ENCODE data around the gene FADS3. TPM values are rescaled to one million over a fixed set of nuclear protein-coding genes. Genes with fewer than 3 reads are reported as not detected.
A peak's percentile ranks its signal among the peaks of the same experiment; 100 is the strongest.

Gene FADS3
- total RNA-seq, 2 donors from 2014 or later, result 18.5 to 74.9 TPM

- Histone ChIP-seq H3K27me3 (replicated peaks; ENCODE audit: insufficient read depth) (no peaks in the 10 kb centered on the region), H3K4me1 (replicated peaks) (peaks cover 4% of the 10 kb centered on the region), H3K36me3 (no peaks in the 10 kb centered on the region), H3K4me3 (no peak overlapping the region), H3K27ac (no peak overlapping the region), H3K9me3 (no peaks in the 10 kb centered on the region)
- TF ChIP-seq, protein P1, sequence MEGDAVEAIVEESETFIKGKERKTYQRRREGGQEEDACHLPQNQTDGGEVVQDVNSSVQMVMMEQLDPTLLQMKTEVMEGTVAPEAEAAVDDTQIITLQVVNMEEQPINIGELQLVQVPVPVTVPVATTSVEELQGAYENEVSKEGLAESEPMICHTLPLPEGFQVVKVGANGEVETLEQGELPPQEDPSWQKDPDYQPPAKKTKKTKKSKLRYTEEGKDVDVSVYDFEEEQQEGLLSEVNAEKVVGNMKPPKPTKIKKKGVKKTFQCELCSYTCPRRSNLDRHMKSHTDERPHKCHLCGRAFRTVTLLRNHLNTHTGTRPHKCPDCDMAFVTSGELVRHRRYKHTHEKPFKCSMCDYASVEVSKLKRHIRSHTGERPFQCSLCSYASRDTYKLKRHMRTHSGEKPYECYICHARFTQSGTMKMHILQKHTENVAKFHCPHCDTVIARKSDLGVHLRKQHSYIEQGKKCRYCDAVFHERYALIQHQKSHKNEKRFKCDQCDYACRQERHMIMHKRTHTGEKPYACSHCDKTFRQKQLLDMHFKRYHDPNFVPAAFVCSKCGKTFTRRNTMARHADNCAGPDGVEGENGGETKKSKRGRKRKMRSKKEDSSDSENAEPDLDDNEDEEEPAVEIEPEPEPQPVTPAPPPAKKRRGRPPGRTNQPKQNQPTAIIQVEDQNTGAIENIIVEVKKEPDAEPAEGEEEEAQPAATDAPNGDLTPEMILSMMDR (IDR thresholded peaks at IDR 0.05), result no peak
- TF ChIP-seq POLR2A (IDR thresholded peaks at IDR 0.05), result no peak
- TF ChIP-seq POLR2AphosphoS5 (IDR thresholded peaks at IDR 0.05), result no peak
- DNase-seq (ENCODE audit: low spot score), result no peak
- intact Hi-C loops (cut with DNase I), result loop anchor here (5.0 kb wide), 1 partner anchor 212 kb away; no protein-coding TSS in a partner anchor
- WGBS, result 68% methylated on average over 4 of the region's 4 CpGs
These were observed 4.3 kb upstream of the FADS3 start for GRCh38 chr11:61895718-61896059.

DNA sequence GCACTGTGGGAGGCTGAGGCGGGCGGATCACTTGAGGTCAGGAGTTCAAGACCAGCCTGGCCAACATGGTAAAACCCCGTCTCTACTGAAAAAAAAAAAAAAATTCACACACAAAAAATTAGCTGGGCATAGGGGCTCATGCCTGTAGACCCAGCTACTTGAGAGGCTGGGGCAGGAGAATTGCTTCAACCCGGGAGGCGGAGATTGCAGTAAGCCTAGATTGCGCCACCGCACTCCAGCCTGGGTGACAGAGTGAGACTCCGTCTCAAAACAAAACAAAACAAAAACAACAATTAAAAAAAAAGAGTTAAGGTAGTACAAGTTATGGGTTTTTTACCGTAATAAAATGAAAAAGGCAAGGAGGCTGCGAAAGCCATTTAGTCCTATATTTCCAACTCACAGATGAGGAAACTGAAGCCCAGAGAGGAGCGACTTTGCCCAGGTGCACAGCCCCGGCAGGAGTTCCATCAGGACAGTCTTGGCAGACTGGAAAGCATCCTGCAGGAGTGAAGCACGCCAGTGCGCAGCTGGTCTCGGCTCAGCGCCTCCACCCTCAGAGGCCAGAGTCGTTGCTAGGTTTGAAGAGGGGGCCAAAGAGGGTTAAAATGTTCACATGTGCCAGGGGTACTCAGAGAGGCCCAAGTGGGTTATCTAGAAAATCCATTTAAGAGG lies 3.8 kb upstream of the FADS3 start:
- H3K4me1 ChIP-seq (replicated peaks), result peaks cover 9% of the 10 kb centered on the region
- no peak overlapping the region for H3K27ac ChIP-seq
- H3K4me3 ChIP-seq, result no peak overlapping the region
- TF ChIP-seq POLR2AphosphoS5 (IDR thresholded peaks at IDR 0.05), result no peak
- TF ChIP-seq, protein P1 (IDR thresholded peaks at IDR 0.05), result no peak
- TF ChIP-seq POLR2A (IDR thresholded peaks at IDR 0.05), result no peak
- no peak for DNase-seq (ENCODE audit: low spot score)
- H3K9me3 ChIP-seq, result no peaks in the 10 kb centered on the region
- no peaks in the 10 kb centered on the region for H3K27me3 ChIP-seq (replicated peaks; ENCODE audit: insufficient read depth)
- 91% methylated on average over 17 of the region's 17 CpGs for WGBS
- intact Hi-C loops (cut with DNase I), result loop anchor here (5.0 kb wide), 1 partner anchor 212 kb away; no protein-coding TSS in a partner anchor
- H3K36me3 ChIP-seq, result no peaks in the 10 kb centered on the region

- Histone ChIP-seq H3K9me3 (no peaks in the 10 kb centered on the region), H3K36me3 (no peaks in the 10 kb centered on the region), H3K27ac (no peak overlapping the region), H3K4me3 (no peak overlapping the region), H3K4me1 (replicated peaks) (peaks cover 9% of the 10 kb centered on the region), H3K27me3 (replicated peaks; ENCODE audit: insufficient read depth) (no peaks in the 10 kb centered on the region)
- TF ChIP-seq, protein P1 (IDR thresholded peaks at IDR 0.05), result no peak
- TF ChIP-seq POLR2A (IDR thresholded peaks at IDR 0.05) (no peak), POLR2AphosphoS5 (IDR thresholded peaks at IDR 0.05) (no peak)
- 66% methylated on average over 5 of the region's 5 CpGs for WGBS
- DNase-seq (ENCODE audit: low spot score), result no peak
- intact Hi-C loops (cut with DNase I), result no loop called here
These were observed 2.6 kb upstream of the FADS3 start for GRCh38 chr11:61893981-61894380.

- DNase-seq (ENCODE audit: low spot score), result no peak
- Histone ChIP-seq H3K36me3 (no peaks in the 10 kb centered on the region), H3K9me3 (no peaks in the 10 kb centered on the region), H3K4me3 (peak overlapping the region; percentile 73 to 85), H3K4me1 (replicated peaks) (peaks cover 9% of the 10 kb centered on the region), H3K27ac (peak overlapping the region; percentile 70 to 72), H3K27me3 (replicated peaks; ENCODE audit: insufficient read depth) (no peaks in the 10 kb centered on the region)
- WGBS, result 29% methylated on average over 11 of the region's 12 CpGs
- TF ChIP-seq POLR2A (IDR thresholded peaks at IDR 0.05) (no peak), POLR2AphosphoS5 (IDR thresholded peaks at IDR 0.05) (no peak)
- TF ChIP-seq, protein P1 (IDR thresholded peaks at IDR 0.05), result no peak
- intact Hi-C loops (cut with DNase I), result no loop called here
These were observed 683 bp upstream of the FADS3 start for GRCh38 chr11:61892085-61892370.

Measured in prostate gland (tissue), 2 donors.